Measurements from ENCODE around the gene CD247.

CD247 gene

DNA sequence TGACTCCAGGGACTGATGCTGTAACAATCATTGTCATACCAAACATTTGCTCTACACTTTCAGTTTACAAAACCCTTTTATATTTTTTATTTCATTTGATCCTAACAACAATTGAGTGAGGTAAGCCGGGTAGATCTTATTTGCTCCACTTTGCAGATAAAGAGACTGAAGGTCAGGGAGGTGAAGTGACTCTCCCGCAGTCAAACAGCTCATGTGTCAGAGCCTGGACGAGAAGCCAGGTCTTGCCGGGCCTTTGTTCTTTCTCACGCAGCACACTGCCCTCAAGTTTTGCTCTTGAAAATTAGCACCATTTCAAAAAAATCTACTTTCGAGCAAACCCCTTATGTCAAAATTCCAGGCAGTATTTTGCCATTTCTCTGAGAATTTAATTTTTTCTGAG, 65.2 kb downstream of the CD247 start:
- no peak overlapping the region for H3K14ac ChIP-seq (ENCODE audit: low read length)
- no peak overlapping the region for H3K4me2 ChIP-seq (ENCODE audit: low read length)
- H3K4ac ChIP-seq (ENCODE audit: low read depth, low read length) = no peak overlapping the region
- H3K4me1 ChIP-seq (ENCODE audit: control insufficient read depth in 1 of 2, insufficient read depth in 2 of 2, low read length in 2 of 2) = peaks cover 0 to 3% of the 10 kb centered on the region in 2 experiments
- H3K36me3 ChIP-seq (ENCODE audit: control insufficient read depth in 1 of 2, insufficient read depth in 2 of 2, low read length in 2 of 2) = no peaks in the 10 kb centered on the region
- H2BK5ac ChIP-seq (ENCODE audit: low read depth, low read length, poor library complexity) = no peak overlapping the region
- no peak overlapping the region for H3K18ac ChIP-seq (ENCODE audit: low read length)
- H3K23ac ChIP-seq (ENCODE audit: low read length) = no peak overlapping the region
- H4K12ac ChIP-seq (ENCODE audit: low read depth, low read length) = no peak overlapping the region
- no peak overlapping the region for H3K4me3 ChIP-seq (ENCODE audit: low read depth, low read length)
- no peak overlapping the region for H4K91ac ChIP-seq (ENCODE audit: low read depth, low read length)
- peaks cover 2% of the 10 kb centered on the region for H3K79me1 ChIP-seq (ENCODE audit: low read length)
- peaks cover 7% of the 10 kb centered on the region for H3K27me3 ChIP-seq (ENCODE audit: insufficient read depth, low read length)
- no peak overlapping the region for H3K27ac ChIP-seq (ENCODE audit: low read depth, low read length)
- H2BK120ac ChIP-seq (ENCODE audit: insufficient read depth, low read length, poor library complexity) = no peak overlapping the region
- no peak for DNase-seq
- H4K8ac ChIP-seq (ENCODE audit: low read depth, low read length) = no peak overlapping the region
- no peak overlapping the region for H3K9ac ChIP-seq (ENCODE audit: low read length)
- H2BK12ac ChIP-seq (ENCODE audit: low read length) = no peak overlapping the region
- H3K9me3 ChIP-seq (ENCODE audit: insufficient read depth, low read depth, low read length) = no peaks in the 10 kb centered on the region
- H3K79me2 ChIP-seq (ENCODE audit: control insufficient read depth, insufficient read depth, low read length, poor library complexity) = no peaks in the 10 kb centered on the region
- no peak overlapping the region for H2AK5ac ChIP-seq (ENCODE audit: low read length)
- WGBS (ENCODE audit: extremely low coverage, insufficient coverage, insufficient read length) = no CpG with 5 or more reads among the region's 6 CpGs
- no peak overlapping the region for H2AFZ ChIP-seq (ENCODE audit: insufficient read depth, low read length, poor library complexity)

DNA sequence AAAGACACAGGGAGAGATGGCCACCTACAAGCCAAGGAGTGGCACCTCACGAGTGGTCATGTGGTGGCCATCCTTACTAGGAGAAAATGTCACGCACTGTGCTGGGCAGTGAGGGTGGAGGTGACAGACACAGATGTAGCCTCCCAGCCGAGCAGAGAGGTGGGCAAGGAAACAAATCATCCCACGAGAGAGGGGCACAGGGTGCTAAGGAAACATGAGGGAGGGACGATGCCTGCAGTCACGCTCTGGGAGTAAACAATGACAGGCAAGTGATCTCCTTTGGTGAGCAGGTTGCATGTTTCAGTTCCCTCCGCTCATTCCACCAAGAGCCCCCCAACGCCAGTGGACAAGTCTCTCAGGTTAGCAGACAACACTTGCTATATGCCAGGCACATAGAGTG, 65.8 kb downstream of the CD247 start:
- Histone ChIP-seq H2BK12ac (ENCODE audit: low read length) (no peak overlapping the region), H3K79me2 (ENCODE audit: control insufficient read depth, insufficient read depth, low read length, poor library complexity) (no peaks in the 10 kb centered on the region)

DNA sequence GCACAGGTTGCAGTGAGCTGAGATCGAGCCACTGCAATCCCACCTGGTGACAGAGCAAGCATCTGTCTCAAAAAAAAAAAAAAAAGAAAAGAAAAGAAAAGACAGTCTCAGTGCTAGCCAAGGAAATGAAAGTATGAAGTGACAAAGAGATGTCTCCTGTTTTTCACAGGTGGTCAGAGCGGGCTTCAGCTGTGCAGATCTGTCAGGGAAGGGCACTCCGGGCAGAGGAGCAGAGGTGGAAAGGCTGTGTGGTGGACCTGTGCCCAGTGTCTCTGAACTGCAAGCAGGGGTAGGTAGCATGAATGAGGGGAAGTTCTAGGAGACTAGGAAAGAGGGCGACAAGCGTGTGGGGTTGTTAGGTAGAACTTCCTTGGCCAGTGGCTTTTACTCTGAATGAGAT, 67.5 kb downstream of the CD247 start:
- H3K79me1 ChIP-seq (ENCODE audit: low read length) = peaks cover 2% of the 10 kb centered on the region
- no peak overlapping the region for H3K4me2 ChIP-seq (ENCODE audit: low read length)
- H2BK5ac ChIP-seq (ENCODE audit: low read depth, low read length, poor library complexity) = no peak overlapping the region
- no peak overlapping the region for H3K14ac ChIP-seq (ENCODE audit: low read length)
- no peak overlapping the region for H3K4me3 ChIP-seq (ENCODE audit: low read depth, low read length)
- no peaks in the 10 kb centered on the region for H3K79me2 ChIP-seq (ENCODE audit: control insufficient read depth, insufficient read depth, low read length, poor library complexity)
- H3K27ac ChIP-seq (ENCODE audit: low read depth, low read length) = no peak overlapping the region
- DNase-seq = no peak
- H3K9me3 ChIP-seq (ENCODE audit: insufficient read depth, low read depth, low read length) = no peaks in the 10 kb centered on the region
- H3K4ac ChIP-seq (ENCODE audit: low read depth, low read length) = no peak overlapping the region
- no peak overlapping the region for H2BK120ac ChIP-seq (ENCODE audit: insufficient read depth, low read length, poor library complexity)
- H2AK5ac ChIP-seq (ENCODE audit: low read length) = no peak overlapping the region
- no peak overlapping the region for H4K8ac ChIP-seq (ENCODE audit: low read depth, low read length)
- no CpG with 5 or more reads among the region's 5 CpGs for WGBS (ENCODE audit: extremely low coverage, insufficient coverage, insufficient read length)
- H2BK12ac ChIP-seq (ENCODE audit: low read length) = no peak overlapping the region
- H3K4me1 ChIP-seq (ENCODE audit: control insufficient read depth in 1 of 2, insufficient read depth in 2 of 2, low read length in 2 of 2) = peaks cover 0 to 3% of the 10 kb centered on the region in 2 experiments
- H4K91ac ChIP-seq (ENCODE audit: low read depth, low read length) = no peak overlapping the region
- no peak overlapping the region for H3K18ac ChIP-seq (ENCODE audit: low read length)
- no peaks in the 10 kb centered on the region for H3K36me3 ChIP-seq (ENCODE audit: control insufficient read depth in 1 of 2, insufficient read depth in 2 of 2, low read length in 2 of 2)
- no peak overlapping the region for H4K12ac ChIP-seq (ENCODE audit: low read depth, low read length)
- H3K27me3 ChIP-seq (ENCODE audit: insufficient read depth, low read length) = peaks cover 7% of the 10 kb centered on the region
- H3K23ac ChIP-seq (ENCODE audit: low read length) = no peak overlapping the region
- no peak overlapping the region for H2AFZ ChIP-seq (ENCODE audit: insufficient read depth, low read length, poor library complexity)
- H3K9ac ChIP-seq (ENCODE audit: low read length) = no peak overlapping the region

More for the DNA sequence above, 65.8 kb downstream of the CD247 start:
- Histone ChIP-seq H3K4me3 (ENCODE audit: low read depth, low read length) (no peak overlapping the region), H2AFZ (ENCODE audit: insufficient read depth, low read length, poor library complexity) (no peak overlapping the region), H3K23ac (ENCODE audit: low read length) (no peak overlapping the region), H2BK5ac (ENCODE audit: low read depth, low read length, poor library complexity) (no peak overlapping the region), H3K79me1 (ENCODE audit: low read length) (peaks cover 2% of the 10 kb centered on the region), H3K4me1 (ENCODE audit: control insufficient read depth in 1 of 2, insufficient read depth in 2 of 2, low read length in 2 of 2) (peaks cover 0 to 3% of the 10 kb centered on the region in 2 experiments), H3K36me3 (ENCODE audit: control insufficient read depth in 1 of 2, insufficient read depth in 2 of 2, low read length in 2 of 2) (no peaks in the 10 kb centered on the region), H3K27me3 (ENCODE audit: insufficient read depth, low read length) (peaks cover 7% of the 10 kb centered on the region), H3K27ac (ENCODE audit: low read depth, low read length) (no peak overlapping the region), H4K8ac (ENCODE audit: low read depth, low read length) (no peak overlapping the region), H3K4me2 (ENCODE audit: low read length) (no peak overlapping the region), H2AK5ac (ENCODE audit: low read length) (no peak overlapping the region), H3K18ac (ENCODE audit: low read length) (no peak overlapping the region), H3K9me3 (ENCODE audit: insufficient read depth, low read depth, low read length) (no peaks in the 10 kb centered on the region), H4K12ac (ENCODE audit: low read depth, low read length) (no peak overlapping the region), H3K9ac (ENCODE audit: low read length) (no peak overlapping the region), H4K91ac (ENCODE audit: low read depth, low read length) (no peak overlapping the region), H2BK120ac (ENCODE audit: insufficient read depth, low read length, poor library complexity) (no peak overlapping the region), H3K4ac (ENCODE audit: low read depth, low read length) (no peak overlapping the region), H3K14ac (ENCODE audit: low read length) (no peak overlapping the region)
- no CpG with 5 or more reads among the region's 8 CpGs for WGBS (ENCODE audit: extremely low coverage, insufficient coverage, insufficient read length)
- no peak for DNase-seq

DNA sequence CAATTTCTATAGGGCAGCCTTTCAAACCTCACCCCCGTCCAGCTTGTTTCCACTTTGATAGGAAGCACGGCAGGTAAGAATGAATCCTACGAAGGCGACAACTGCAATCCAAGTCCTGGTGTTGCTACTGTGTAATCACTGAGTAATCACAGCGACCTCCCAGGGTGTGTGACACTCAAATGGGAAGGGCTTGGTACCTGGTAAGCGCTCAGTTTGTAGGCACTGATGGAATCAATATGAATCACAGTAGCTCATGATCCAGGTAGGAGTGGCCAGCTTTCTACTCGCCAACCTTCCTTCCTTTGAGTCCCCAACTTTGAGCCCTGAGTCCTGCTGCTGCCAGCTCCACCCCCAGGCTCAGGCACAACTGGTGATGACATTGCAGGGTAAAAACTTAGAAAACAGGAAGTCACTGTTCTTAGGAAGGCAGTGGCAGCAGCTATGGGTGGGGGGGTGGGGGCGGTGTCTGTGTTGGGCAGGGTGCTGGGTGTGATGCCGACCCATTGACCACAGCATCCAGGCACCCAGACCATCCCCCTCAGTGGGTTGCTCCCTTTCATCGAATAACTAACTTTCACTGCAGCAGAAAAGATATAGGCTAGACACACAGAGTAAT, 70.7 kb downstream of the CD247 start:
- no peak overlapping the region for H3K4ac ChIP-seq (ENCODE audit: low read depth, low read length)
- WGBS (ENCODE audit: extremely low coverage, insufficient coverage, insufficient read length) = no CpG with 5 or more reads among the region's 10 CpGs
- H3K79me1 ChIP-seq (ENCODE audit: low read length) = no peaks in the 10 kb centered on the region
- no peaks in the 10 kb centered on the region for H3K36me3 ChIP-seq (ENCODE audit: control insufficient read depth in 1 of 2, insufficient read depth in 2 of 2, low read length in 2 of 2)
- no peaks in the 10 kb centered on the region for H3K79me2 ChIP-seq (ENCODE audit: control insufficient read depth, insufficient read depth, low read length, poor library complexity)
- H3K23ac ChIP-seq (ENCODE audit: low read length) = no peak overlapping the region
- DNase-seq = peak in 1 of 2 donors; percentile 12
- no peak overlapping the region for H4K12ac ChIP-seq (ENCODE audit: low read depth, low read length)
- H3K4me3 ChIP-seq (ENCODE audit: low read depth, low read length) = no peak overlapping the region
- no peak overlapping the region for H3K18ac ChIP-seq (ENCODE audit: low read length)
- H3K14ac ChIP-seq (ENCODE audit: low read length) = no peak overlapping the region
- H3K4me1 ChIP-seq (ENCODE audit: control insufficient read depth in 1 of 2, insufficient read depth in 2 of 2, low read length in 2 of 2) = no peaks in the 10 kb centered on the region
- no peak overlapping the region for H3K9ac ChIP-seq (ENCODE audit: low read length)
- H4K8ac ChIP-seq (ENCODE audit: low read depth, low read length) = no peak overlapping the region
- H3K27ac ChIP-seq (ENCODE audit: low read depth, low read length) = no peak overlapping the region
- H3K9me3 ChIP-seq (ENCODE audit: insufficient read depth, low read depth, low read length) = no peaks in the 10 kb centered on the region
- no peak overlapping the region for H4K91ac ChIP-seq (ENCODE audit: low read depth, low read length)
- H2BK5ac ChIP-seq (ENCODE audit: low read depth, low read length, poor library complexity) = no peak overlapping the region
- no peak overlapping the region for H2AFZ ChIP-seq (ENCODE audit: insufficient read depth, low read length, poor library complexity)
- no peak overlapping the region for H2AK5ac ChIP-seq (ENCODE audit: low read length)
- H3K4me2 ChIP-seq (ENCODE audit: low read length) = no peak overlapping the region
- no peaks in the 10 kb centered on the region for H3K27me3 ChIP-seq (ENCODE audit: insufficient read depth, low read length)
- H2BK12ac ChIP-seq (ENCODE audit: low read length) = no peak overlapping the region
- no peak overlapping the region for H2BK120ac ChIP-seq (ENCODE audit: insufficient read depth, low read length, poor library complexity)

Measured in trophoblast cell (in vitro differentiated cells and primary cell).